ENCODE data around the gene GALM.
"Not testable (repeated sequence)": the region's sequence is repeated elsewhere in the genome, so short reads cannot be mapped to it uniquely, and the experiment has no call there.

The GALM gene

GRCh38 chr2:38750011-38750890, 84.3 kb downstream of the GALM start:
- H3K4me3 ChIP-seq (ENCODE audit: low read length) = peak overlapping the region; percentile 84
- DNase-seq (ENCODE audit: low read depth, low spot score) = no peak

- peak; percentile 97 for DNase-seq (ENCODE audit: low read depth, low spot score)
- peak within 1 kb of the TSS; percentile 84 for H3K4me3 ChIP-seq (ENCODE audit: low read length)
Observed at GRCh38 chr2:38750891-38751595, 85.1 kb downstream of the GALM start, which contains the start of gene SRSF7. TSS of gene SRSF7 (minus strand) at chr2:38751361. CDS start at chr2:38751256, 105 bp downstream.

- peak overlapping the region; percentile 84 for H3K4me3 ChIP-seq (ENCODE audit: low read length)
- peak; percentile 20 for DNase-seq (ENCODE audit: low read depth, low spot score)
Observed at GRCh38 chr2:38751596-38752410, 85.9 kb downstream of the GALM start.

GRCh38 chr2:38754049-38754448, 88.1 kb downstream of the GALM start:
- DNase-seq (ENCODE audit: low read depth, low spot score) = no peak
- H3K4me3 ChIP-seq (ENCODE audit: low read length) = no peak overlapping the region

GRCh38 chr2:38754506-38754905, 88.6 kb downstream of the GALM start:
- no peak for DNase-seq (ENCODE audit: low read depth, low spot score)
- H3K4me3 ChIP-seq (ENCODE audit: low read length) = no peak overlapping the region

GRCh38 chr2:38755891-38756290, 90.0 kb downstream of the GALM start:
- H3K4me3 ChIP-seq (ENCODE audit: low read length); DNase-seq (ENCODE audit: low read depth, low spot score): not testable (repeated sequence)

- no peak overlapping the region for H3K4me3 ChIP-seq (ENCODE audit: low read length)
- no peak for DNase-seq (ENCODE audit: low read depth, low spot score)
Observed at GRCh38 chr2:38763228-38763627, 97.3 kb downstream of the GALM start.

- DNase-seq (ENCODE audit: low read depth, low spot score) = no peak
- no peak overlapping the region for H3K4me3 ChIP-seq (ENCODE audit: low read length)
Observed at GRCh38 chr2:38763728-38764127, 97.8 kb downstream of the GALM start.

GRCh38 chr2:38765149-38765548, 99.2 kb downstream of the GALM start:
- no peak for DNase-seq (ENCODE audit: low read depth, low spot score)
- H3K4me3 ChIP-seq (ENCODE audit: low read length) = no peak overlapping the region

GRCh38 chr2:38765551-38765950, 99.6 kb downstream of the GALM start:
- H3K4me3 ChIP-seq (ENCODE audit: low read length) = no peak overlapping the region
- no peak for DNase-seq (ENCODE audit: low read depth, low spot score)

- no peak for DNase-seq (ENCODE audit: low read depth, low spot score)
Observed at GRCh38 chr2:38771632-38772031, 105.7 kb downstream of the GALM start.

GRCh38 chr2:38775097-38775920, 109.4 kb downstream of the GALM start:
- H3K4me3 ChIP-seq (ENCODE audit: low read length) = no peak overlapping the region
- no peak for DNase-seq (ENCODE audit: low read depth, low spot score)

More at GRCh38 chr2:38771632-38772031, 105.7 kb downstream of the GALM start:
- H3K4me3 ChIP-seq (ENCODE audit: low read length) = no peak overlapping the region

GRCh38 chr2:38775921-38776225, 110.0 kb downstream of the GALM start:
- H3K4me3 ChIP-seq (ENCODE audit: low read length) = no peak overlapping the region
- no peak for DNase-seq (ENCODE audit: low read depth, low spot score)

- H3K4me3 ChIP-seq (ENCODE audit: low read length) = no peak overlapping the region
- DNase-seq (ENCODE audit: low read depth, low spot score) = no peak
Observed at GRCh38 chr2:38776531-38776930, 110.6 kb downstream of the GALM start.

GRCh38 chr2:38778687-38779082, 112.8 kb downstream of the GALM start:
- H3K4me3 ChIP-seq (ENCODE audit: low read length) = peak overlapping the region; percentile 82
- no peak for DNase-seq (ENCODE audit: low read depth, low spot score)

GRCh38 chr2:38783586-38783985, 117.7 kb downstream of the GALM start:
- H3K4me3 ChIP-seq (ENCODE audit: low read length) = no peak overlapping the region
- no peak for DNase-seq (ENCODE audit: low read depth, low spot score)

Measured in Jurkat, Clone E6-1 (cell line).